Hematopoietic multipotent progenitor cell treated with erythropoietin and hydrocortisone succinate and interleukin-3 and kit ligand, for 8 days (in vitro differentiated cells): ENCODE results near the gene TBPL1.
A peak's percentile ranks its signal among the peaks of the same experiment; 100 is the strongest.
"Not testable (repeated sequence)": the region's sequence is repeated elsewhere in the genome, so short reads cannot be mapped to it uniquely, and the experiment has no call there.

Source experiments
- DNase-seq: peaks from one replicate; pipeline ENCODE4 v3.0.0-alpha.2; 2015

Gene TBPL1

GRCh38 chr6:133977983-133978895, 25.2 kb downstream of the TBPL1 start:
- no peak for DNase-seq

GRCh38 chr6:133978896-133979240, 25.8 kb downstream of the TBPL1 start:
- no peak for DNase-seq

GRCh38 chr6:133979269-133979963, 26.4 kb downstream of the TBPL1 start:
- DNase-seq, result not testable (repeated sequence)

- no peak for DNase-seq
Observed at GRCh38 chr6:133980168-133980567, 27.1 kb downstream of the TBPL1 start.

GRCh38 chr6:133983099-133983939, 30.3 kb downstream of the TBPL1 start:
- DNase-seq, result peak; percentile 89

GRCh38 chr6:133985970-133986369, 32.9 kb downstream of the TBPL1 start:
- DNase-seq, result no peak

GRCh38 chr6:133986942-133987341, 33.9 kb downstream of the TBPL1 start:
- DNase-seq, result no peak

- DNase-seq, result no peak
Observed at GRCh38 chr6:133989525-133989924, 36.5 kb downstream of the TBPL1 start.

GRCh38 chr6:133990321-133990720, 37.3 kb downstream of the TBPL1 start:
- DNase-seq, result no peak

- DNase-seq, result no peak
Observed at GRCh38 chr6:133991096-133991593, 38.1 kb downstream of the TBPL1 start.

- DNase-seq, result peak; percentile 8
Observed at GRCh38 chr6:133992992-133993680, 40.1 kb downstream of the TBPL1 start.

- no peak for DNase-seq
Observed at GRCh38 chr6:133995296-133995695, 42.3 kb downstream of the TBPL1 start.

GRCh38 chr6:133995758-133996157, 42.7 kb downstream of the TBPL1 start:
- no peak for DNase-seq

- no peak for DNase-seq
Observed at GRCh38 chr6:133997267-133997666, 44.2 kb downstream of the TBPL1 start.

- DNase-seq, result no peak
Observed at GRCh38 chr6:133999305-133999704, 46.3 kb downstream of the TBPL1 start.

GRCh38 chr6:134000443-134000842, 47.4 kb downstream of the TBPL1 start:
- no peak for DNase-seq

- no peak for DNase-seq
Observed at GRCh38 chr6:134002821-134003220, 49.8 kb downstream of the TBPL1 start.

GRCh38 chr6:134003542-134003951, 50.5 kb downstream of the TBPL1 start:
- no peak for DNase-seq

GRCh38 chr6:134004714-134005113, 51.7 kb downstream of the TBPL1 start:
- DNase-seq, result no peak

- no peak for DNase-seq
Observed at GRCh38 chr6:134005800-134006199, 52.8 kb downstream of the TBPL1 start.

GRCh38 chr6:134007077-134007476, 54.1 kb downstream of the TBPL1 start:
- DNase-seq, result no peak

GRCh38 chr6:134009876-134010275, 56.9 kb downstream of the TBPL1 start:
- no peak for DNase-seq
